Anterior cingulate cortex (tissue), 58 donors: Measurements from ENCODE around the gene TSPEAR.
"Not testable (repeated sequence)": the region's sequence is repeated elsewhere in the genome, so short reads cannot be mapped to it uniquely, and the experiment has no call there.

Experiments used
- DNase-seq, 58 donors: peaks; one replicate each; lab custom pipeline; 2025; lab: John Stamatoyannopoulos, UW

TSPEAR gene

DNA sequence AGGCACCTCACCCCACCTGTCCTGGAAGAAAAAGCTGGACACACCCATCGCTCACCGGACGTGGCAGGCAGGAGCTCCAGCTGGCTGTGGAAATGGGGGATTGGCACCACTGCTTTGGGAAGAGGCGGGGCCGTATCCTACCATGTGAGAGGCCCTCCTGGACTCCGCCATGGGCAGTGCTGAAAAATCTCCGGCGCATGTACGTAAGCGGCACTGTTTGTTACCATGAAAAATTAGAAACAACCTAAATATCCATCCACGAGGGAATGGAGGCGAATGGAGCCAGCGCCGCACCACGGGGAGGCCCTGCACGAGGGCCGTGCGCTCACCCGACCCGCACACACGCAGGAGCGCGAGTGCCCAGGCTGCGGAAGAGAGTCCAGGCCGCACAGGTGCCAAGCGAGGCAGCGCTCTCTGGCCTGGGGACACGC, 96.4 kb downstream of the TSPEAR start:
- no peak for DNase-seq

- no peak for DNase-seq
Observed at GRCh38 chr21:44614161-44614631, 97.2 kb downstream of the TSPEAR start.

DNA sequence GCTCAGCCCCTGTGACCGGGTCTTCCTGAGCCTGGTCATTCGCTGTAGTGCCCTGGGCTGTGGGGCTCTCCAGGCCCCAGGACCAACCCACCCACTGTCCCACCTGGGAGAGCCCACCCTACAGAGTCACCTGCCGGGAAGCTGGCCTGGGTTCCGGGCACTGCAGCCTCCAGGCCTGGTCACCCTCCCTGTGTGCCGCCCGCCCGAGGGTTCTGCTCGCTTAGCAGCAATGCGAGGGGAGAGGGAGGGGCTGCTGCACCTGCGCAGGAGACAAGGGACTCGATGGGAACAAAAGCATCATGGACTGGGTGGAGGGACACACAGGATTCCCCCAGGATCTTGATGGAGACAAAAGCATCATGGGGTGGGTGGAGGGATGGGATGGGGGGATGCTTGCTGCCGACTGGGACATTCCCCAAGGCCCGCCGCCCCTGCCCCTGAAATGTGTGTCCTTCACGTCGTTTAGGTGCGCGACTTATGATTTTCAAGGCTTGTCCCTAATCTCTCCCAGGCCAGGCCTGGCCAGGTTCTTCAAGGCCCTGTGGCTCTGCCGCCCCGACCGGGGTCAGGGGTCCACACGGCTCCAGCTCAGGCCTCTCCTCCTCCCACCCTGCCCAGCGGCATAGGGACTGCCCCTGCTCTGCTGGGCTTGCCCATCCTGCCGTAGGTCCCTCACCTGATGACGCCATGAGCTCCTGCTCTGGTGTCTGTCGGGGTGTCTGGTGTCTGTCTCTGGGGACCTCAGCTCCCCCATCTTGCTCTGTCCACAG, 97.8 kb downstream of the TSPEAR start:
- DNase-seq = no peak

DNA sequence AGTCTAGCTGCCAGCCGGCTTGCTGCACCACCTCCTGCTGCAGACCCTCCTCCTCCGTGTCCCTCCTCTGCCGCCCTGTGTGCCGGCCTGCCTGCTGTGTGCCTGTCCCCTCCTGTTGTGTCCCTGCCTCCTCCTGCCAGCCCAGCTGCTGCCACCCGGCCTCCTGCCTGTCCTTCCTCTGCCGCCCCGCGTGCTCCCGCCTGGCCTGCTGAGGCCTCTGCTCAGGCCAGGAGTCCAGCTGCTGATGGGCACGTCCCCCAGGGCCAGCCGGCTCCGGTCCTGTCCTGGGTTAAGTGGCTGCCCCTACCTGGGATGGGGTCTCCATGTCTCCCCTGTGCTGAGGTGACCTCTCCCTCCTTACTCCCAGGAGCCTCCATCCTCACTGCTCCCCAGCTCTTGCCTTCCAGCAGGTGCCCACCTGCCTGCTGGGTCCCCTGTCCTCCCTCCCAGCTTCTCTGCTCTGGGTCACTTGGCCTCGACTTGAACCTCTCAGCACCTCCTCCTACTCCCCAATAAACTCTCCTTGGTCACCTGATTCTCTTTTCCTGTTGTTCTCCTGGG, 98.6 kb downstream of the TSPEAR start:
- no peak for DNase-seq

- DNase-seq = no peak
Observed at GRCh38 chr21:44612029-44612486, 99.3 kb downstream of the TSPEAR start, which contains the start of gene KRTAP10-8. Gene KRTAP10-8, plus strand, starts transcription at chr21:44612079. Its CDS starts 22 bp downstream, at chr21:44612101.

DNA sequence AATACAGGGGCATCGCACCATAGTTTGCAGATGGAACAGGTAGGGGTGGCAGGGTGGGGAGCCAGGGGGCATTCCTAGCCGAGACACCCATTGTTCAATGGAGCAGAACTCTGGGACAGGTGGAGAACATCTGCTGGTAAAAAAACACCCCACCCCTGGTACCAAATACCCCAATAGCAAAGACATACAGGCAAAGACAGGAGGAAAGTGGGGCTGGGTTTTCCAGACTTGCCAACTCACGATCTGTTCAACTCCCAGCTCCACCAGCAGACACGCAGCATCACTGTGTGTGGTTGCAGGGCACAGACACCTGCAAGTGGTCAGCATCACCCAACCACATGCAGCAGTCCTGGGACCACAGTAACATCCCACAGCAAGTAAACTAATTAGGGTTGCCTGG, 99.8 kb downstream of the TSPEAR start:
- DNase-seq = no peak

DNA sequence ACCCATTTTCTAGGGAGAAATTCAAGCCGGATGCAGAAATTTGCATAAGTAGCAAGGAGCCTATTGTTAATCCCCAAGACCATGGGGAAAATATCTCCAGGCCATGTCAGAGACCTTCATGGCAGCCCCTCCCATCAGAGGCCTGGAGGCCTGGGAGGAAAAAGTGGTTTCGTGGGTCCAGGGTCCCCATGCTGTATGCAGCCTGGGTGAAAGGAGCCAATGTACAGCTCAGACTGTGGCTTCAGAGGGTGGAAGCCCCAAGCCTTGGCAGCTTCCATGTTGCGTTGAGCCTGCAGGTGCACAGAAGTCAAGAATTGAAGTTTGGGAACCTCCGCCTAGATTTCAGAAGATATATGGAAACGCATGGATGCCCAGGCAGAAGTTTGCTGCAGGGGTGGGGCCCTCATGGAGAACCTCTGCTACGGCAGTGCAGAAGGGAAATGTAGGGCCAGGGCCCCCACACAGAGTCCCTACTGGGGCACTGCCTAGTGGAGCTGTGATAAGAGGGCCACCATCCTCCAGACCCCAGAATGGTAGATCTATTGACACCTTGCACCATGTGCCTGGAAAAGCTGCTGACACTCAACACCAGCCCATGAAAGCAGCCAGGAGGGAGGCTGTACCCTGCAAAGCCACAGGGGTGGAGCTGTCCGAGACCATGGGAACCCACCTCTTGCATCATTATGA, 101.1 kb downstream of the TSPEAR start:
- not testable (repeated sequence) for DNase-seq

DNA sequence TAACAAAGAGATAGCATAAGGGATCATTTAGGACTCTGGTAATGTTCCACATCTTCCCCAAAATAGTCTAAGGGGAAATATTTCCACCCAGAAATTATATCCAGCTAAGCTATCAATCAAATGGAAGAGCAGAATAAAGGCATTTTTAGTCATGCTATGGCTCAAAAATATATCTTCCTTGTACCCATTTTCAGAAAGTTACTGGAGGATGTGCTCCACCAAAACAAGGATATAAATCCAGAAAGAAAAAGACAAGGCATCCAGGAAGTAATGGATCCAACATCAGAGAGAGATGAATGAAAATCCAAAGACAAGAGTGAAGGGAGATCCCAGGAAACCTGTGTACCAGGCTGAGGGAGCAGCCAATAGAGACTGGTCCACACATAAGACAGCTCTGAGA, 102.2 kb downstream of the TSPEAR start:
- no peak for DNase-seq

- no peak for DNase-seq
Observed at GRCh38 chr21:44606495-44606894, 104.9 kb downstream of the TSPEAR start.

DNA sequence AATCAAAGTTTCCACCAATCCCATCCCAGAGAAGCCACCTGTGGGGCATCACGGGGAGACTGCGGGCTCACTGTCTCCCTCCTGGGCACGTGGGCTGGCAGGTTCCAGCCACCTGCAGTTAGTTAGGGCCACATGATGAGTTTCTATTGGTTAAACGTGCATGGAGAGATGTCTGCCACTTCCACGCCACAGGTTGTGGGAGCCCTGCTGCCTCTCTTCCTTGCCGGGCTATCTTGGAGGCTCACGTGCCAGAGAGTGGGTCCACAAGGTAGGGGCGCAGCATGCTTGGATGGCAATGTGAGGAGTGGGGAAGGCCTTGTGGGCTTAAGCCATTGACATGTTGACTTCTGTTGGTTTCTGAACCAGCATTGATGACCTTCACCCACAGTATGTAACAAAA, 107.5 kb downstream of the TSPEAR start:
- no peak for DNase-seq

- no peak for DNase-seq
Observed at GRCh38 chr21:44603109-44603875, 108.1 kb downstream of the TSPEAR start.

DNA sequence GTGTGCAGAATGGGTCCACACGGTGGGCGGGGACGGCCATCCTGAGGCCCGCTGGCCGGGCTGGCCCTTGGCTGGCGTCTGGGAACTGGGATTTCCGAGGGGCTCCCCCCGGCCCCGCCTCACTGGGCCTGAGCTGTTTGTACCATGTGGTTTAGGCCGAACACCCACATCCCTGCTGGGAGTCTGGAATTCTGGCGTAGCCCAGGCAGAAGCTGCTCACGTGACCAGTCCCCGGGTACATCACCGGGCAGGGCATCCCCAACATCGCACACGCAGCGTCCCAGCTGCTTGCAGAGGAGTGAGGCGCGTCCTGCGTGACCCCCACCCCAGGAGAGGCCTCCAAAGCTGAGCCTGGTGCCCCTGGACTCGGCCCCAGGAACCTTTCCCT, 108.9 kb downstream of the TSPEAR start:
- no peak for DNase-seq

- no peak for DNase-seq
Observed at GRCh38 chr21:44601596-44602462, 109.5 kb downstream of the TSPEAR start.

GRCh38 chr21:44601091-44601490, 110.3 kb downstream of the TSPEAR start:
- DNase-seq = not testable (repeated sequence)

GRCh38 chr21:44600118-44600978, 111.0 kb downstream of the TSPEAR start, which contains the start of gene KRTAP10-7:
Gene KRTAP10-7, plus strand, starts transcription at chr21:44600597. Its CDS starts 25 bp downstream, at chr21:44600622.
- DNase-seq = not testable (repeated sequence)

GRCh38 chr21:44599264-44600029, 111.9 kb downstream of the TSPEAR start:
- DNase-seq = no peak

- no peak for DNase-seq
Observed at GRCh38 chr21:44598061-44598460, 113.3 kb downstream of the TSPEAR start.
